GM21447 (cell line): ENCODE results near the gene PTGES.

Source experiments
- ATAC-seq: cut with Tn5 transposase; IDR thresholded peaks from one replicate; pipeline ENCODE4 v1.9.1; 2021; ENCODE audit not compliant: unreplicated experiment

PTGES gene

GRCh38 chr9:129695870-129696269, 57.0 kb downstream of the PTGES start:
- ATAC-seq = no peak

DNA sequence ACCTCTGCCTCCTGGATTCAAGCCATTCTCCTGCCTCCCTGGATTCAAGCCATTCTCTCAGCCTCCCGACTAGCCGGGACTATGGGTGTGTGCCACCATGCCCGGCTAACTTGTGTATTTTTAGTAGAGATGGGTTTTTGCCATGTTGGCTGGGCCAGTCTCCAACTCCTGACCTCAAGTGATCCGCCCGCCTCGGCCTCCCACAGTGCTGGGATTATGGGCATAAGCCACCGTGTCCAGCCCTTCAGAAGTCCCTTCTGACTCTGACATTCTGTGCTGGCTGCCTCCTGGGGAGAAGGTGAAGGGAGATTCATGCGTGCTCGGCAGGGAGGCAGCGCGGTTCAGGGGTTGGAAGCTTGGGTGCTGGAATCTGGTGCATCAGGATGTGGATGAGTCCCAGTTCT, 58.6 kb downstream of the PTGES start:
- no peak for ATAC-seq

GRCh38 chr9:129693741-129694140, 59.1 kb downstream of the PTGES start:
- ATAC-seq = no peak

GRCh38 chr9:129692534-129692933, 60.3 kb downstream of the PTGES start:
- ATAC-seq = no peak
